ENCODE data around the gene ARHGAP18. TPM values are rescaled to one million over a fixed set of nuclear protein-coding genes. Genes with fewer than 3 reads are reported as not detected.

Gene ARHGAP18
- polyA plus RNA-seq, 1 of the 3 experiments (the other 2 are of a cell fraction), result 25.0 TPM

- no peak overlapping the region for H2AFZ ChIP-seq (ENCODE audit: low read depth)
- WGBS (ENCODE audit: low lambda C conversion rate), result 84% methylated on average over 2 of the region's 2 CpGs
- TF ChIP-seq CTCF (IDR thresholded peaks at IDR 0.05) (no peak), REST (IDR thresholded peaks at IDR 0.05; ENCODE audit: low read depth, low read length) (no peak), NRF1 (IDR thresholded peaks at IDR 0.05; ENCODE audit: low read depth, low read length) (no peak), MAX (IDR thresholded peaks at IDR 0.05; ENCODE audit: low read depth) (no peak), RCOR1 (IDR thresholded peaks at IDR 0.05; ENCODE audit: low read length) (no peak), MEF2A (IDR thresholded peaks at IDR 0.05; ENCODE audit: borderline replicate concordance, low read depth) (no peak), USF2 (IDR thresholded peaks at IDR 0.05; ENCODE audit: borderline replicate concordance, low read depth, low read length) (no peak), TAF1 (IDR thresholded peaks at IDR 0.05; ENCODE audit: borderline replicate concordance, low read depth, low read length) (no peak), RXRA (IDR thresholded peaks at IDR 0.05; ENCODE audit: borderline replicate concordance, low read depth) (no peak), SMC3 (IDR thresholded peaks at IDR 0.05; ENCODE audit: low read depth, low read length) (no peak), GABPA (IDR thresholded peaks at IDR 0.05; ENCODE audit: low read depth) (no peak), ELF1 (IDR thresholded peaks at IDR 0.05) (no peak), RAD21 (IDR thresholded peaks at IDR 0.05; ENCODE audit: low read length) (no peak)
- peaks cover 24 to 78% of the 10 kb centered on the region in 2 experiments for H3K36me3 ChIP-seq (replicated peaks in 1 of 2; ENCODE audit: control insufficient read depth in 1 of 2, insufficient read depth in 2 of 2, low read length in 1 of 2)
- H3K9me2 ChIP-seq, result no peaks in the 10 kb centered on the region
- no peaks in the 10 kb centered on the region; a peak in 1 of 4 replicates for H3K4me1 ChIP-seq (ENCODE audit: control insufficient read depth in 1 of 2, insufficient read depth in 2 of 2, low read depth in 1 of 2, low read length in 1 of 2)
- H3K79me2 ChIP-seq (ENCODE audit: insufficient read depth), result peaks cover 60% of the 10 kb centered on the region
- H3K4me2 ChIP-seq, result no peak overlapping the region
- H3K27ac ChIP-seq (ENCODE audit: low read depth in 2 of 2, low read length in 1 of 2), result peak overlapping the region in 1 of 2 experiments; percentile 39; a peak in 1 of 4 replicates
- POLR2A ChIA-PET, result no interaction called here
- CTCF ChIA-PET, result interaction anchor here (1.8 kb wide), 1 partner anchor 30 kb away, joined by 4 read pairs; no protein-coding TSS in a partner anchor
- no peak overlapping the region for H3K4me3 ChIP-seq (ENCODE audit: low read depth in 2 of 2, low read length in 1 of 2)
- H3F3A ChIP-seq (replicated peaks; ENCODE audit: insufficient read depth), result peaks cover 52% of the 10 kb centered on the region
- no peak for DNase-seq
- H3K9ac ChIP-seq, result no peak overlapping the region
- H4K20me1 ChIP-seq (ENCODE audit: insufficient read depth), result no peaks in the 10 kb centered on the region
- H3K9me3 ChIP-seq, result no peaks in the 10 kb centered on the region
- H3K27me3 ChIP-seq (ENCODE audit: insufficient read depth), result no peaks in the 10 kb centered on the region
Measured at GRCh38 chr6:129628101-129628815, 81.7 kb downstream of the ARHGAP18 start.

All from SK-N-SH (cell line).